Measurements from ENCODE around the gene EYA4.

Gene EYA4
- total RNA-seq: 0 reads per million in 2 donors

- DNase-seq: no peak
Observed at GRCh38 chr6:133241086-133241900, at the start of gene EYA4. Gene EYA4, plus strand, starts transcription at chr6:133241357. Its CDS starts 33,424 bp downstream, at chr6:133274781.

- DNase-seq: no peak
Observed at GRCh38 chr6:133193396-133193795, 47.8 kb upstream of the EYA4 start.

- no peak for DNase-seq
Observed at GRCh38 chr6:133198725-133199124, 42.4 kb upstream of the EYA4 start.

GRCh38 chr6:133201231-133201630, 39.9 kb upstream of the EYA4 start:
- no peak for DNase-seq

GRCh38 chr6:133202610-133203343, 38.4 kb upstream of the EYA4 start:
- DNase-seq: no peak

GRCh38 chr6:133203344-133203697, 37.8 kb upstream of the EYA4 start:
- no peak for DNase-seq

GRCh38 chr6:133205304-133205703, 35.9 kb upstream of the EYA4 start:
- no peak for DNase-seq

- no peak for DNase-seq
Observed at GRCh38 chr6:133206942-133207341, 34.2 kb upstream of the EYA4 start.

GRCh38 chr6:133207754-133208153, 33.4 kb upstream of the EYA4 start:
- DNase-seq: no peak

- no peak for DNase-seq
Observed at GRCh38 chr6:133208183-133208755, 32.9 kb upstream of the EYA4 start.

- DNase-seq: no peak
Observed at GRCh38 chr6:133214267-133214666, 26.9 kb upstream of the EYA4 start.

- no peak for DNase-seq
Observed at GRCh38 chr6:133218852-133219251, 22.3 kb upstream of the EYA4 start.

GRCh38 chr6:133223452-133224029, 17.6 kb upstream of the EYA4 start:
- no peak for DNase-seq

- no peak for DNase-seq
Observed at GRCh38 chr6:133225560-133225959, 15.6 kb upstream of the EYA4 start.

GRCh38 chr6:133227344-133227743, 13.8 kb upstream of the EYA4 start:
- no peak for DNase-seq

GRCh38 chr6:133230052-133230451, 11.1 kb upstream of the EYA4 start:
- no peak for DNase-seq

- DNase-seq: no peak
Observed at GRCh38 chr6:133235221-133235620, 5.9 kb upstream of the EYA4 start.

GRCh38 chr6:133236932-133237331, 4.2 kb upstream of the EYA4 start:
- no peak for DNase-seq

- DNase-seq: no peak
Observed at GRCh38 chr6:133240511-133241085, 559 bp upstream of the EYA4 start.

GRCh38 chr6:133241901-133242636, 912 bp downstream of the EYA4 start:
- DNase-seq: no peak

- no peak for DNase-seq
Observed at GRCh38 chr6:133242637-133243585, 1.8 kb downstream of the EYA4 start.

All from T-helper 9 cell (primary cell).